Putamen (tissue), 1 donor: ENCODE measurements around the gene ZMYND8.
A peak's percentile ranks its signal among the peaks of the same experiment; 100 is the strongest.
"Not testable (repeated sequence)": the region's sequence is repeated elsewhere in the genome, so short reads cannot be mapped to it uniquely, and the experiment has no call there.

Experiments
- DNase-seq: peaks from one replicate; pipeline ENCODE4 v3.0.0-alpha.2; 2016; ENCODE audit warnings: low spot score

The ZMYND8 gene

GRCh38 chr20:47224300-47224791 is 132.2 kb downstream of the ZMYND8 start:
- no peak for DNase-seq

DNA sequence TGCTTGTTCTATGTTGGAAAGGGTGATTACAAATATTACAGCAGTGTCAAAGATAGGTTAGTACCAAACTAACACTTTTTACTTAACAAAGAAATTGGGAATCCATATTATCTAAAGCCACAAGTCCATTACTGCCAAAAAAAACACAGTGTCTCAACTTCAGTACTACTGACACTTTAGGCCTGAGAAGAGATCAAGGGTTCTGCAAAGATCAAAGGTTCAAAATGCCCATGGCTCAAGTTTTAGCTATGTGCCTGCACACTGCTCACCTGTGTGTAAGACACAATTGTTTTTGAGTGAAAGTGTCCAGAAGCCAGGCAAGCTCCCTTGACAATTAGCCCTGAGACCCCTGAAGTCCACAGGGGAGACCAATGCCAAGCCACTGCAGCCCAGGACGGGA is 132.6 kb downstream of the ZMYND8 start:
- DNase-seq: no peak

GRCh38 chr20:47222468-47223119 is 133.9 kb downstream of the ZMYND8 start:
- DNase-seq: no peak

GRCh38 chr20:47221036-47221625 is 135.4 kb downstream of the ZMYND8 start:
- DNase-seq: no peak

DNA sequence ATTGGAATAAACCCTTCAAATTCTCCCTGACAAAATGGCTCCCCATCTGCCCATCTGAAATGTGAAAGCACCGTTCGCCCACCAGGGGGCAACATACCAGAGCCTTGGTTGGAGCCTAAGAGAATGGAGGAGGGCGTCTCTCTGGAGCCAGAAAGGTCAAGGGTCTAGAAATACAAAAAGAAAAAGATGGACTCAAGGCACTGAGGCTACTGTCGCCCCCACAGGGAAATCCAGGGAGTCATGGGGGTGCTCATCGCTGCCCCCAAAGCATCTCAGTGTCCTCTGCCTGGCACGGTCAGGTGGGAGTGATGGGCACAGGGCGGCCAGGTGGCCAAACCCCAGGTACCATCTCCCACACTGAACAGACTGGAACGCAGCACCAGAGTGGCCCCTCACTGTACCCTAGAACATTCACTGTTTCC is 136.3 kb downstream of the ZMYND8 start:
- no peak for DNase-seq

- no peak for DNase-seq
Measured at GRCh38 chr20:47217482-47218446, 138.7 kb downstream of the ZMYND8 start.

DNA sequence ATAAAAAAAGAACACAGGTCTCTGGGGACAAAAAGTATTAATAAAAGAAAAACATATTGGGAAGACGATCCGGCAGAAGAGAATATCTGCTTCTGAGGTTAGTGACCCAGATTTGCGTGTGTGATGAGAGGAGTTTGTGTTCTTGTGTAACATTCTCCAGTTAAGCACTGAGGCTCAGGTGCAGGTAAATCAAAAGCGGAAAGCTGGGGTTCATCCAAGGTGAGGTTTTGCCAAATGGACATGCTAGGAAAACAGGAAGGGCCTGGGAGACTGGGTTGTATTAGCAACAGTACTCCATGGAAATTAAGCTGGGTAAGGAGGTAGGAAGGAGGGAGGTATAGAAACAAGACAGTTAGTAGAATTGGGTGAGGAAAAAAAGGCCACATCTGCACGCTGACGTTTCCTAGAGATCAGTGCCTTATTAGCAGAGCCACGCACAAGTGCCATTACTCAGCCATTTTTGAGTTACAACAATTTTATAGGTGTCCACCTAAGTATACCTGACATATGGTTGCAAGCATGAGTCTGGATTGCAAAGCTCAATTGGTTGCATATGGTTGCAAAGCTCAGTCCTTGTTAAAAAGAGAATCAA is 139.6 kb downstream of the ZMYND8 start:
- peak; percentile 49 for DNase-seq

- DNase-seq: no peak
Measured at GRCh38 chr20:47215653-47216397, 140.7 kb downstream of the ZMYND8 start.

GRCh38 chr20:47213966-47214365 is 142.5 kb downstream of the ZMYND8 start:
- DNase-seq: peak; percentile 66

GRCh38 chr20:47212606-47213207 is 143.8 kb downstream of the ZMYND8 start:
- no peak for DNase-seq

DNA sequence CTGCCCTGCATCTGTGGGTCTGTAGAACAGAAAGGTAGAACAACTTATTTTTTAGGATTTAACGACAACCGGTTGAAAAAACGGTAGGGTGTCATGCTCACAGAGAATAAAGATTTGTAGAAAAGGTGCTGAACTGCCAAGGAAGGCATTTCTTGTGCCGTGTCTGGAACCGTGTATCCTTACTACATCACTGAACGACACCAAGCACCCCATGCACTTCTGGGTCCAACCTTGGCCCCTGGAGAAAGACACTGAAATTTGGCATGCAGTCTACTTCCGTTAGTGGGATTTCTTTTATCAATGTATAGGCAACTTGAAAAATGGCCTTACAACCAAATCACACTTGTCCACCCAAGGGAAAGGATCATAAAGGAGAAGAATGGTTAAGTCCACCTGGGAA is 145.5 kb downstream of the ZMYND8 start:
- DNase-seq: no peak

GRCh38 chr20:47210470-47210869 is 146.0 kb downstream of the ZMYND8 start:
- DNase-seq: no peak

DNA sequence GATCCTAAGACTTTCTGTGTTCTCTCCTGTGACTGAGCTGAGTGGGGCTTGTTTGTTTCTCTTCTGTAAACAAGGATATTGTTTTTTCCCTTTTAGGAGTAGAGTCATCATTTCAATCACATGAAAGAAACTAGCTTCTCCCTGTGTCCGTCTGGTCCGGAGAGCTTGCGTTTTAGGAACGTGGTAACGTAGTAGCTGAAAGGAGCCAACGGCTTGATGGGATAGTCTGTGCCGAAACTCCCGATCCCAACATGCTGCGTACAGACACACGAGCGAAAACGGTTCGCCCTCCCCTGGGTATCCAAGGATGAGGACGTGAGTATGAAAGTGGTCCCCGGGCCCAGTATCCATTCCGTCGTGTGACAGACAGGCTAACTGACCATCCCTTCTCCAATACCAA is 146.5 kb downstream of the ZMYND8 start:
- DNase-seq: no peak

GRCh38 chr20:47208534-47209174 is 147.8 kb downstream of the ZMYND8 start:
- no peak for DNase-seq

GRCh38 chr20:47206962-47207641 is 149.4 kb downstream of the ZMYND8 start:
- no peak for DNase-seq

DNA sequence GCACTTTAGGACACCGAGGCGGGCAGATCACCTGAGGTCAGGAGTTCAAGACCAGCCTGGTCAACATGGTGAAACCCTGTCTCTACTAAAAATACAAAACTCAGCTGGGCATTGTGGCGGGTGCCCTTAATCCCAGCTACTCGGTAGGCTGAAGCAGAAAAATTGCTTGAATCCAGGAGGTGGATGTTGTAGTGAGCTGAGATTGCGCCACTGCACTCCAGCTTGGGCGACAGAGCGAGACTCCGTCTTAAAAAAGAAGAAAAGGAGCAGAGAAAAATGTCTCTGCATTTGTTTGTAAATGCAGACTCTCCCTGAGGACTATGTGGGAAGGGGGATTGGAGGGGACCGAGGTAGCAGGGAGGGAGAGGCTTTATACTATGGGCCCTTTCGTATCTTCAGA is 149.9 kb downstream of the ZMYND8 start:
- not testable (repeated sequence) for DNase-seq

DNA sequence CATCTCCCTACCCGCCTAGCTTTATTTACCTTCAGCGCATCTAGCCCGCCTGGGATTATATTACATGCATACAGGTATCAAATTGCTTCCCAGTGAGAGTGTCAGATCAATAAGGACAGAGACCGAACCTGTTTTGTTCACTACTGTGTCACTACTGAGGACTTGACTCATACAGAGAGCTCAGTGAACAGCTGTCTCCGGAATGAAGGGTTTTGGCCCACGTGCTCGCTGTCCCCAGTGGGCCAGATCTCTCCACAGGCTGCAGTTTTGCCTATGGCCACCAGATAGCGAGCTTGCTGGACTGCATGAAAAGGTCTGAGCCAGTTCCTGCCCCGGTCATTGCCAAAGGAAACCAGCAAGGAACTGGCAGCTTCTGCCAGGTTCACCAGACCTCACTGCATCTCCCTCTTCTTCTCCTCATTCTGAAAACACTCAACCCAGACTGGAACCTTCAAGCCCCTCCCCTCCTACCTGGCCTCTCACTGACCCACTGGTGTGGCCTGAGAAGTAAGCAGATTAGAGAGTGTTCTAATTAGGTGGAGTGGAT is 150.8 kb downstream of the ZMYND8 start:
- peak; percentile 10 for DNase-seq

- not testable (repeated sequence) for DNase-seq
Measured at GRCh38 chr20:47204850-47205122, 151.7 kb downstream of the ZMYND8 start.

- DNase-seq: no peak
Measured at GRCh38 chr20:47204008-47204849, 152.3 kb downstream of the ZMYND8 start.
